ENCODE measurements around the gene TTC31.
"Not testable (repeated sequence)": the region's sequence is repeated elsewhere in the genome, so short reads cannot be mapped to it uniquely, and the experiment has no call there.

Gene TTC31

DNA sequence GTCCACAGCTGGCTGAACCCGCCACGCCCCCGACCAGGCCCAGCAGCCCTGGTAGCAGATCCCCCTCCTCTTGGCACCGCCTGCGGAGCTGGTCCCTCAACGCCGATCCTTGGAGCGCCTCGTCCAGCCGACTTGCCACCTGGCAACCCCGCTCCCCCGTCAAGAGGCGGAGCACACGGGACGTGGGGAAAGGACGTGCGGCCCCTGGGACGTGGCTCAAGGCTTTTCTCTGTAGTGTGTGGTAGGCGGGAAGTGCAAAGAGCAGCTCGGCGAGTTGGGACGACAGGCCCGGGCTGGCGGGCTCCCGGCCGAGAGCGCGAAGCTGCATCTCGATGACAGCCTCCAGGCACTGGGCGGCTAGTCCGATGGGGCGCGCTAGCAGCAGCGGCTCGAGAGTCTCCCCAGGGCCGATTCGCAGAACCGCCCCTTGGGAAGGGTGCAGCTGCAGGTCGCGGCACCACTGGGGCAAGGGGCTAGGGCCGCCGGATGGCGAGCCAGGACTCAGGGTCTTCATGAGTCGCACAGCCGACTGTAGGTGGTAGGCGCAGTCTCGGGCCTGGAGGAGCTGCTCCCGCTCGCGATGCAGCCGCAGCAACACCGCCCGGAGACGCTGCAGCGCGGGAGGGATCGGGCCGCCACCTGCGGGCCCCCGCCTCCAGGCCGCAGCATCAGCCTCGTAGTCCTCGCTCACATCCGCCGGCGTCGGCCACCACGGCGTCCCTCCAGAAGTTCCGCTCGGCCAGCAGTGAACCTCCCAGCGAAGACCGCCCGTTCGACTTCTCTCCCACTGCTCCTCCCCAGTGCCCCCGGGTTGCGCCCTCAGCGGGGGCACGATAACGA lies 700 bp upstream of the TTC31 start:
- DNase-seq (ENCODE audit: low read depth), result peak; percentile 39
- H3K4me3 ChIP-seq (ENCODE audit: low read length), result peak overlapping the region; percentile 97
- TF ChIP-seq, protein P1, sequence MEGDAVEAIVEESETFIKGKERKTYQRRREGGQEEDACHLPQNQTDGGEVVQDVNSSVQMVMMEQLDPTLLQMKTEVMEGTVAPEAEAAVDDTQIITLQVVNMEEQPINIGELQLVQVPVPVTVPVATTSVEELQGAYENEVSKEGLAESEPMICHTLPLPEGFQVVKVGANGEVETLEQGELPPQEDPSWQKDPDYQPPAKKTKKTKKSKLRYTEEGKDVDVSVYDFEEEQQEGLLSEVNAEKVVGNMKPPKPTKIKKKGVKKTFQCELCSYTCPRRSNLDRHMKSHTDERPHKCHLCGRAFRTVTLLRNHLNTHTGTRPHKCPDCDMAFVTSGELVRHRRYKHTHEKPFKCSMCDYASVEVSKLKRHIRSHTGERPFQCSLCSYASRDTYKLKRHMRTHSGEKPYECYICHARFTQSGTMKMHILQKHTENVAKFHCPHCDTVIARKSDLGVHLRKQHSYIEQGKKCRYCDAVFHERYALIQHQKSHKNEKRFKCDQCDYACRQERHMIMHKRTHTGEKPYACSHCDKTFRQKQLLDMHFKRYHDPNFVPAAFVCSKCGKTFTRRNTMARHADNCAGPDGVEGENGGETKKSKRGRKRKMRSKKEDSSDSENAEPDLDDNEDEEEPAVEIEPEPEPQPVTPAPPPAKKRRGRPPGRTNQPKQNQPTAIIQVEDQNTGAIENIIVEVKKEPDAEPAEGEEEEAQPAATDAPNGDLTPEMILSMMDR (IDR thresholded peaks at IDR 0.05; ENCODE audit: insufficient read depth, low read depth, low read length, missing control alignments), result no peak

DNA sequence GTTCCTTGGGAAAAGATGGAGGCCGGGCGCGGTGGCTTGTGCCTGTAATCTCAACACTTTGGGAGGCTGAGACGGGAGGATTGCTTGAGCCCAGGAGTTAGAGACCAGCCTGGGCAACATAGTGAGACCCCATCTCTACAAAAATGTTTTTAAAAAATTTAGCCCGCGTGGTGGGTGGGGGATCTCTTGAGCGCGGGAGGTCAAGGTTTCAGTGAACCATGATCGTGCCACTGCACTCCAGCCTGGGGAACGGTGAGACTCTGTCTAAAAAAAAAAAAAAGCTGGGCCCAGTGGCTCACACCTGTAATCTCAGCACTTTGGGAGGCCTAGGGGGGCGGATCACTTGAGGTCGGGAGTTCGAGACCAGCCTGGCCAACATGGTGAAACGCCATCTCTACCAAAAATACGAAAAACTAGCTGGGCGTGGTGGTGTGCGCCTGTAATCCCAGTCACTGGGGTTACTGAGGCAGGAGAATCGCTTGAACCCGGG lies 839 bp downstream of the TTC31 start:
- not testable (repeated sequence) for DNase-seq (ENCODE audit: low read depth)

DNA sequence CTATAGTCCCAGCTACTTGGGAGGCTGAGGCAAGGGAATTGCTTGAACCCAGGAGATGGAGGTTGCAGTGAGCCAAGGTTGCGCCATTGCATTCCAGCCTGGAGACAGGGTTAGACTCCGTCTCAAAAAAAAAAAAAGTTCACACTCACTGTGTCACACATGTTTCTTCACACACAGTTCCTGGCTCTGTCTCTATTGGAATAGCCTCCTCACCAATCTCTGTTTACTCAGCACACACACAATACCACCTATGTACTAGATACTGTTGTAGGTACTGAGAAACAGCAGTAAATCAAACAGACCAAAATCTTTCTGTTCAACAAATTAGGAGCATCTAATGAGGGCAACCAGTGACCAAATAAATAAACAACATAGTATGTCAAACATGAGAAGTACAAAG lies 3.3 kb downstream of the TTC31 start:
- TF ChIP-seq, protein P1 (IDR thresholded peaks at IDR 0.05; ENCODE audit: insufficient read depth, low read depth, low read length, missing control alignments), result no peak
- no peak overlapping the region for H3K4me3 ChIP-seq (ENCODE audit: low read length)
- DNase-seq (ENCODE audit: low read depth), result no peak

More for the DNA sequence above, 839 bp downstream of the TTC31 start:
- H3K4me3 ChIP-seq (ENCODE audit: low read length), result peak overlapping the region; percentile 97

DNA sequence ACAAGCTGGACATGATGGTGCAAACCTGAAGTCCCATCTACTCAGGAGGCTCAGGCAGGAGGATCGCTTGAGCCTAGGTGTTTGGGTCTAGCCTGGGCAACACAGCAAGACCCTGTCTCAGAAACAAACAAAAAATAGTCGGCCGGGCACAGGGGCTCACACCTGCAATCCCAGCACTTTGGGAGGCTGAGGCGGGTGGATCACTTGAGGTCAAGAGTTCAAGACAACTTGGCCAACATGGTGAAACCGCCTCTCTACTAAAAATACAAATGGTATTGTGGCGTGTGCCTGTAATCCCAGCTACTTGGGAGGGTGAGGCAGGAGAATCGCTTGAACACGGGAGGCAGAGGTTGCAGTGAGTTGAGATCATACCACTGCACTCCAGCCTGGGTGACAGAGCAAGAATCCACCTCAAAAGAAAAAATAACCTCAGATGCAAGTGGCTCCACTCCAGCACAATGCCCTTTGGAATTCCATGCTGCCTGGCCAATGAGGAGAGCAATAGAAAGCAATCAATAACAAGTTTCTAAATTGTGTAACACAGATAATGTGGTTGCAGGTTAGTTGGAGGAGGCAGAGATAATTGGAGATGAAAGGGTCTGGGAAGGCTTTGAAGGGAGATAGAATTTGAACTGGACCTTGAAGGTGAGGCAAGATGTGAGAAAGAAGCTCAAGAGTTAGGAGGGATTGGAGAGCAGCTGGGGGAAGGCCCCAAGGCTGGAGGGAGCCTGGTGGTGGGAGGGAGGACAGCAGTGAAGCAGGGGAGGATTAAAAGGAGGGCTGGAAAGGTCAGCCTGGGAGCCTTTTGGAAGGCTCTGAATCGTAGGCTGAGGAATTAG lies 6.0 kb downstream of the TTC31 start:
- TF ChIP-seq, protein P1 (IDR thresholded peaks at IDR 0.05; ENCODE audit: insufficient read depth, low read depth, low read length, missing control alignments), result no peak
- no peak overlapping the region for H3K4me3 ChIP-seq (ENCODE audit: low read length)
- no peak for DNase-seq (ENCODE audit: low read depth)

DNA sequence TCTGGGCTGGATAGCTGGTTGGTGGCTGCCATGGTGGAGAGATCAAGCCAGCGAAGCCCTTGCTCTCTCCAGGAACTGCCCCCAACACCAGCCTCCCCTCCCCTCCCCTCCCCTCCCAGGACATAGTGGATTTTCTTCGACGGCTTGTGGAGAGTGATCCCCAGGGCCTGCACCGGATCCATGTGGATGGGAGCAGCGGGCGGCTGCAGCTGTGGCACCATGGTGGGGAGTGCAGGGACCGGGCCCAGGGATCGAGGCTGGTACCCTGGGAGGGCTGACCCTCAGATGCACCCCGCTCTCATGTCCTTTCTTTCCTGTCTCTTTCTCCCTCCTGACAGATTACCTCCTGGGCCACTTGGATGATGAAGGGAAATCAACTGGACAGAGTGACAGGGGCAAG lies 7.0 kb downstream of the TTC31 start:
- TF ChIP-seq, protein P1 (IDR thresholded peaks at IDR 0.05; ENCODE audit: insufficient read depth, low read depth, low read length, missing control alignments), result no peak
- DNase-seq (ENCODE audit: low read depth), result no peak
- H3K4me3 ChIP-seq (ENCODE audit: low read length), result no peak overlapping the region

DNA sequence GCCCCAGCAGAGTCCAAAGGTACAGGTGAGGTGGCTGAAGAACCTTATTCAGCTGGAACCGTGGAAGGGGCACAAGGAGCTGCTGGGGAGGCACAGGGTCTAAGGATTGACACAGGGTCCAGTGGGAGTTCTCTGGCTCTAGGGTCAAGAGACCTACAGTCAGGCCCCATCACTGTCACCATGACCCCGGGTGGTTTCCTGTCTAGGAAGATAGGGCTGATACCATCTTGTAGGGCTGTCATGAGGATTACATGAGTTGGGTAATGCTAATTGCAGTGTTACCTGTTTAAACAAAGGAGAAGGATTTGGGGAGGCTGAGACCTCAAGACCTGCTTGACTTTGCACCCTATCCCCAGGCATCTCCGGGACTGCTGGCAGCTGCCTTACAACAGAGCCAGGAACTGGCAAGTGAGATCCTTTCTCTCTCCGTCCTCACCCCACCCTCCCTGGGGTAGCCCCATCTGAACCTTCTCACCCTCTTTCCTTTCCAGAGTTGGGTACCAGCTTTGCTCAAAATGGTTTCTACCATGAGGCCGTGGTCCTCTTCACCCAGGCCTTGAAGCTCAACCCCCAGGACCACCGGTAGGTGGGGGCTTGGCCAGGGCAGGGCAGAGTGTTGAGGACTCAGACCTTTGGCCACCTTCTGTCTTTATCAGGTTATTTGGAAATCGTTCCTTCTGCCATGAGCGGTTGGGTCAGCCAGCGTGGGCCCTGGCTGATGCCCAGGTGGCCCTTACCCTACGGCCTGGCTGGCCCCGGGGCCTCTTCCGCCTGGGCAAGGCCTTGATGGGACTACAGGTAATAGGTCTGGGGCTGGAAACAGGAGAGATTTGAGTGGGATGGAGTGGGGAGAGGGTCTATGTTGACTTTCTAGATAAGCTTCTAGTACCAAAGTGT lies 9.0 kb downstream of the TTC31 start:
- TF ChIP-seq, protein P1 (IDR thresholded peaks at IDR 0.05; ENCODE audit: insufficient read depth, low read depth, low read length, missing control alignments), result no peak
- DNase-seq (ENCODE audit: low read depth), result no peak
- no peak overlapping the region for H3K4me3 ChIP-seq (ENCODE audit: low read length)
